ENCODE results near the gene BEND2.
"Not testable (repeated sequence)": the region's sequence is repeated elsewhere in the genome, so short reads cannot be mapped to it uniquely, and the experiment has no call there.

The BEND2 gene

DNA sequence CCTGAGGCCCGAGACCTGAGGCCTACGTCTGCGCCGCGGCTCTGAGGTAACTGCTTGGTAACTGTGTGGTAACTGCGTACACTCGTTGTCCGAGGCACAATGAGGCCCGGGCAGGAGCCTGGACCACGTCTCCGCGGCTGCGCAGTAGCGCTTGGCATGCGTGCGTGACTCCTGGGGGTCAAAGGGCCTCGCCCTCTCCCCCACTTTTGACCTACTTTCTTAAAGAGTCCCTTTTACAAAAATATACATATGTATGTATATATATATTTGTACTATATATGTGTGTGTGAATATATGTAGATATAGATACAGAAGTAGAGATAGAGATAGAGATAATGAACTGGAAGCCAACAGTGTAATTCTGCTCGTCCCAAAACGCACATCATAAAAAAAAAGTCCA lies at the start of gene BEND2:
Gene BEND2 (minus strand): TSS at position 101 of the 400 bp plus-strand sequence. CDS start 136 bp downstream, outside the sequence.
- DNase-seq, result no peak

DNA sequence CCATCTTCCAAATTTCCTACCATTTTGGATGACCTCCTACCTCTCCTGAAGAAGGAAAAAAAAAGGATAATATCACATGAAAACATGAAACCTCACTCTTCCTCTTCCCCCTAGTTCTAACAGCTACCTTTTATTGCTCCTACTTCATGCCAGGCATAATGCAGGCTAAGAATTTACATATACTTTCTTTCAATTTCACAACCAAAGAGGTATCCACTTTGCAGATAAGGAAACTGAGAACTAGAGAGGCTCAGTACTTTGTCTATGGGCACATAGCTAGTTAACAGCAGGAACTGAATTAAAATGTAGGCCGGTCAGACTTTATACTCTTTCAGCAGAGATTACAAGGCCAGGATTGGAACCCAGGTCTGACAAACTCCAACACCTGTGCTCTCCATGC lies 34.4 kb upstream of the BEND2 start:
- DNase-seq, result no peak

DNA sequence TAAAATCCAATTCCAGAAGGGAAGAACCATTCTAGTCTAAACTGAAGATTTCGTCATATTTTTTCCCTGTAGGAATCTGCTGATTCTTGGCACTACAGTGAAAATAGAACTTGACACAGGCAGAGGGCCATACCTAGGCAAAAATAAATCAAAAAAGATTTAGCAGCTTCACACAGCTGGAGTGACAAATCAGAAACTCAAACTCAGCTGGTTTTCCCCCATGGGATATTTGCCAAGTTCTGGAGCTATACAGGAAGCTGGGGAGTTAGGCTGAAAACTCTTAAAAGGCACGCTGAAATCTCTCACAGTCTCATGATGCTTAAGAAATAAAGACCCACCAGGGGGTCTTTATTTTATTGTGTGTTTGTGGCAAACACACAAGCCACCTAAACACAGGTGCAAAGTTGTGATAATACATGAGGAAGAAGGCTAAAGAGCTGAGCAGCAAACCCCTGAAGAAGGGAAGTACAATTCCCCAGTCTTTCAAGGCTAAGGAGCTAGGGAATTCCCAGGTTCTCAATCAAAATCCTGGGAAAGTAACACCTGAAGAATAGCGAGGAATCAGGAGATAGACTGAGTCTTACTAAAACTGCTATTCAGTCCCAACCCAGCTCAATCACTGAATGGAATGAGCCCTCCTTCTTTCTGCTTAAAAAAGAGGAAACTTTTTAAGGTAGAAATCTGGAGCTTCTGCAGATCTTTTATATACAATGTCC lies 32.1 kb upstream of the BEND2 start:
- DNase-seq, result no peak

DNA sequence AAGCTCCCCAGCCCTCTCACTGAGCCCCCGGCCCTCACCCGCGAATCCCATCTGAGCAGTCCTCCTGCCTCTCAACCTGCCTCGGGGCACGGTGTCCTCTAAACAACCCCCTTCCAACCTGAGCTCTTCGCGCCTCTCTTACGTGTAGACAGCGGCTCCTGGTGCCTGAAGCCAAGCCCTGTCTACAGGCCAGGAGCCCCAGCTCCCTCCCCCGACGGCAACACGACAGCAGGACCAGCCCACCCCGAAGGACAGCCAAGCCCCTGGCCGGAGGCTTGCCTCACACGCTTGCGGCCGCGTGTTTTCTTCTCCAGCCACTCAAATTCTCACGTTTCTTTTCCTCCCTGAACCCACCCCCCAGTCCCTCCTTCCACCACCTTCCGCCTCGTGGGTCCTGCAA lies 9.0 kb upstream of the BEND2 start:
- not testable (repeated sequence) for DNase-seq

DNA sequence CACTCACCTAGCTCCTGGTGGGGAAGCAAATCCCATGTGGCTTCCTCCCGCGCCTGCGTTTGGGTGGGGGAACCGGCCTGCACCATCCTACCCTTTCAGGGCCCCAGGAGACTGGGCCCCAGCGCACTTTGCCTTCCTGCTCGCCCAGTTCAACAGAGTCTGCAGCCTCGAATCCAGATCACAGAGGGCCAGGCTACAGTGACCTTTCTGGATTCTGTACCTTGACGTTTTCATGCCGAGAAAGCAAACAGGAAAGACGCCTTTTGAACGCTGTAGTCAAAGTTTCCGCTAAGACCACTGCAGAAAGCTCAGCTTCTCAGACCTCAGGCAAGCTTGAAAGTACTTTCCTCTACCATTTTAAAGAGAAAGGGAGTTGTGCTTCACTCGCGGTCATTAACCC lies 7.4 kb upstream of the BEND2 start:
- DNase-seq, result no peak

DNA sequence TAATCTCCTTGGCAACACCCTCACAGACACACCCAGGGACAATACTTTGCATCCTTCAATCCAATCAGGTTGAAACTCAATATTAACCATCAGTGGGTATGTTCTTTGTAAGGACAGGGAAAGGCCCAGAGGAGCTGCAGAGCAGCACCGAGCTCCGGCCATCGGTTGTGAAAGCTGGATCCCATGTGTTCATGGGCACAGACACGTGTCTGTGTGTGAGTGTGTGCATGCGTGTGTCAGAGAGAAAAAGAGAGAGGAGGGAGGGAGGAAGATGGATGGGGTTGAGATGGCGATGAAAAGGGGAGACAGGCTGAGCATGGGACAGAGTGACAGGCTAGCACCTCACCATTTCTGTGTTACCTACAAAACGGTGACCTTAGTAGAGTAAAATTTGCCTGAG lies 6.8 kb upstream of the BEND2 start:
- DNase-seq, result no peak

DNA sequence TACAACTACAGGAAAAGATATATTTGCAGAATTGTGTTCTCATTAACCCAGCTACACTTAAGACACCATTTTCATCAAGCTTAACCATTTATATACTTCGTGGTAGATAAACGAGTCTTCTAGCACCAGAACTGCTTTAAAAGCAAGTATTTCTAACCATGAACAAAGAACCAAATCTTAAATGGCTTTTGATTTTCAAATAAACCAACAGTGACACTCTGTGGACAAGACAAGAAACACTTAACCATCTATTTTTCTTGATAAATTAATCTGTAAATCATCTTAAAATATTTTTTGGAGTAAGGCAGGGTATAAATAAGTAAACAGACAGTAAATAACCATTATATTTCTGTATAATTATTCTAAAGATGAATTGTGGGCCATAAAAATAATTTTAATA lies 10.2 kb downstream of the BEND2 start:
- no peak for DNase-seq

DNA sequence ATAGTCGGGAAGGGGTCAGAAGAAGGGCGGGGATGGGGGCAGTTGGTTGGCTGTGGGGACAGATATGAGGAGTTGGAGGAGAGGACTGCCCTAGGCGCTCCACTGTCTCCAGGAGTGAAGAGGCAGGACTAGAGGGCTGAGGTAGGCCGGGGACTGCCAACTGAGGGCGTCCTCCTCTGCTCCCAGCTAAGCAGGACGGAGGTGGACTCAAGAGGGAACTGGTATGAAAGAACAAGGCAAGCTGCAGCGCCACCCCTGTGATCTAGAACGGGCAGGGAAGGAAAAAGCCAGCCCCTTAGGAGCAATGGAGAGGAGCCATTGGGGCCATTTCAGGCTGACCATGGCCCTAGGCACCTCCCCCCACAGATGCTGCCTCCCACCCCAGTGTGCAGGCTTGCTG lies 14.0 kb downstream of the BEND2 start:
- DNase-seq, result no peak

DNA sequence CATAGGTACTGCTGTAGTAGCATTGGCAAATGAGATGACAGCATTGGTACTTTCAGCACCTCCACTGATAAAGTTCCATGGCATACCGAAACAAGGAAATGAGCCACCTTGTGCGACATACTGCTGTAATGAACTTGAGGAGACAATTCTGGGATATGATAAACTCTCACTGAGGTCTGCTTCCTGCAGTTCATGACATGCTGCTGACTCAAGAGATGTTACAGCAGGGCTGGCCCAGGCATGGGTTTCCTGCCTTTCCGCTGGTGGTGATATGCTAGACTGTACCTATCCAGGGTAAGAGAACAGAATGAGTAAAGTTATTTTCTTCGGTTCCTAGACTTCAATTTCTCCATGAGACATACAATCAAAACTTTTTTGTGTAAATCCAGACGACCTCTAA lies 17.1 kb downstream of the BEND2 start:
- no peak for DNase-seq

DNA sequence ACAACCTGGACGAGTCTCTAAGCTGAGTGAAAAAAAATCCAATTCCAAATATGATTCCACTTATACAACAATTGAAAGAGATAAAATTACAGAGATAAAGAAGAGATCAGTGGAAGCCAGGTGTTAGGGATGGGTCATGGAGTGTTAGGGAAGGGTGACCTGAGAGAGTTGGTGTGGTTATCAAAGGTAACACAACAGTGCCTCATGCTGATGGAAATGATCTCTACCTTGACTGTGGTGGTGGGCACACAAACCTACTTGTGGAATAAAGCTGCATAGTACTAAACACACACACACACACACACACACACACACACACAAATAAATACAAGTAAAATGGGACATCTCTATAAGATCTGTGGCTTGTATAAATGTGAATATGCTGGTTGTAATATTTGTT lies 26.0 kb downstream of the BEND2 start:
- DNase-seq, result no peak

DNA sequence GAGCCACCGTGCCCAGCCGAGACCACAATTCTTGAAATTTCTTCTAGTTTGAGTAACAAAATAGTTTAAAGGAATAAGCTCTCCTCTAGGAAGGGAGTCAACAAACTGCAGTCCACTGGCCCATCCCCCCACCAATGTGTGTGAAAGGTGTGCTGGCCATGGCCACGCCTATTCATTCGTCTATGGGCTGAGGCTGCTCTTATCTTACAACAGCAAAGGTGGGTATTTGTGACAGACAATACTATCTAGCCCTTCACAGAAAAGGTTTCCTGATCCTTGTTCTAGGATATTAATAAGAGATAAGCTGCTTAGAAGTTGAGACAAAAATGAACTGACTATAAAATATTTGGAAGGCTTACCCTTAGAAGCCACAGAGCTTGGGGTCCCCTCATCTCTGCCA lies 41.2 kb downstream of the BEND2 start:
- no peak for DNase-seq

DNA sequence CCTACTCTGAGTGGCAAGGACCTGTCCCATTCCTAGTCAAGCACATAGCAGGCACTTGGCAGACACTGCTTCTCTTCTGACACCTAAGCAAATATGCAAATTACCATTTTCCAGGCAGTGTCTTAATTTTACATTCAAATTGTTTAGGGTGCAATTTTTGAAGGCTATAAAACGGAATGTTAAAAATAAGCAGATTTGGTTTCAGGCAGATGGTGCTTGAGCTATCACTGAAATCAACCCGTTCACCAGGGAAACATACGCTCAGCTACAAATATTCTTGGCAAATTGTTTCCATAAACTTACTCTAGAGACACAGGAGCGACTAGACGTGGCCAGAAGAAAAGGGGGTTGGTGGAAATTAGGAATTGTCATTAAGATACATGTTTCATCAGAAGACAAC lies 45.7 kb downstream of the BEND2 start:
- DNase-seq, result no peak

DNA sequence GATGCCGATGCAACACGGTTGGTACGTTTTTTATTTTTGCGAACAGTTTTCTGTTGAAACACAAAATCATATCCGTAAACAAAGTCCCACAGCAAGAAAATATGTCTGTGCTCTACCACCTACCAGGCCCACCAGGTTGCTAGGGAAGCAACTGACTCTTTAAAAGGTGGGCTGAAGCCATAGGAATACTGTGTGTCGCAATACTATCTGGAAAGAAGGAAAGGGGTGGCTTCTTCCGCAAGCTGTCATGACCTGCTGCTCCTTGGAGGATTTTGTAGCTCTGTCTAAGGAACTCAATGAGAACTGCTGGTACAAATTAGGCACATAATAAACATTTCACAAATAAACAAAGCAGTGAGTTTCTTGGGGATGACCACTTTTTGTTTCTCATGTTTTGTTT lies 46.5 kb downstream of the BEND2 start:
- DNase-seq, result no peak

DNA sequence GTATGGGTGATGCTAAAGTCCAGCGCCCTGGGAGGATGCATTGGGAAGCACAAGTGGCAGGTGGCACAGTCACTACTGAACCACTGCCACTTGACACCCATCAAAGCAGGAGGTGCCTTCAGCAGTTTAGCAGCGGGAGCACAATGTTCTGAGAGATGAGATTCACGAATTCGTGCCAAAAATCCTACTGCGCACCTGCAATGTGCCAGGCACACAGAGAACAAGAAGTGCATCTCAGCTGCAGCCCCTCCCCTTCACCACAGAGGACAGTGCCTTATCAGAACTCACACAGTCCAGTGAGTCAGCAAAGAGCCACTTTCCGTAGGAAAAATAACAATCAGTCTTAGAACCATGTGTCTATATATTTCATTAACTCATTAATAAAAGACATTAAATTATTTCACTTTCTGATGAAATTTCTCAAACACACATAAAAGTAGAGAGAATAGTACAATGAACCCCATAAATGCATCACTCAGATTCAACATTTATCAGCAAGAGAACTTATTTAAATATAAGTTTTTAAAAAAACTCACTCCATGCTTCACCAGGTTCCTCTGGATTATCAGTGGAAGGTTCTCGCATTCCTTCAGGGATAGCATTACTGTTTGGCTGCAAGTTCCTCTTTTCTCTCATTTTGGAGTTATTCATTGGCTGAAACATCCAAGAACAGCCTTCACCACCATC lies 47.0 kb downstream of the BEND2 start:
- DNase-seq, result no peak

DNA sequence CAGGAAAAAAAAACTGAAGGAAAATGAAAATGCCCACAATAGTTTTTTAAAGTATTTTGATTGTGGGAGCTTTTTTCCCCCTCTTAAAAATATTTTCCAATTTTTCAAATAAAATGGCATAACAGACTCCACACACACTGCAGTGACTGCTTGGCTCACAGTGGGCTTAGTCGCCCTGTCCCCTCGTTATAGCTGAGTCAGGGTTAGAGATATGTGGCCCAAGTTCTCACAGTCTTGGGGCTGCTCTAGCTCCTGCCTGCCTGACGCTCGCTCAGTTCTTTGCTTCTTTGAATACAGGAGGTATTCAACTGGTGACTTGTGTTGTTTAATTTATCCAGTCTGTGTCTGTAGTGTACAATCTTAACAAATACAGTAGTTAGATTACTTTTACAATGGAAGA lies 47.7 kb downstream of the BEND2 start:
- no peak for DNase-seq

DNA sequence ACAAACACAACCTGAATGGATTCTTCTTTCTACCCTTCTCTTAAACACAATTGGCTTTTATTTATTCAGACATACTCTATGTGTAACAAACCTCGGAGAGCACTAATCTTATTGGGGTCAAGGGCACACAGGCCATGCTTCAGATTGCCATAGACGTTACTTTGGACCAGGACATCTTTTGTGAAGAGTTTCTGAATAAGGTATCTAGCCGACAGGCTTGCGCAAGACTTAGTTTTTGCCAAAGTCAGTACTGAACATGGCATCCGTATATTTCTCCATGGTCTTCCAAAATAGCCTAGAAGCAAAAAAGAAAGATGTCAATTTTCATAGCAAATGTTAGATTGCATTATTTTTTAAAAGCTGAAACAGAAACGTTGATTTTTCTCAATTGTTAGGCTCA lies 49.8 kb downstream of the BEND2 start:
- no peak for DNase-seq

DNA sequence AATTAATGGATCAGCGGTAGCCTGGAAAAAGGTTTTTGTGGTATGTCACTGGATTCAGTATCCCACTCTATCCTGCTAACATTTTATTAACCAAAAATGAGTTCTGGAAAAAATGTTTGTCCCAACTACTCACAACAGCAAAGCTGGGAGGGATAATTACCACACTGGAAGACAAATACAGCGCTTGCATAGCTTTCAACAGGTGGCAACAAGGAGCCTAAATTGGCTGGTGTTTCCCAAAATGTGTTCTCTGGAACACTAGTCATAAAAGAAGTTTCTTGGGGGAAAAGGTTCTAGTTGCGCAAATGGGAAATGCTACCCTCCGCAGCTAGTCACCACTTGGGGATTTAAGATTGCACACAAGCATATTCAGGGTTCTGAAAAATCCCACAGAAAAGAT lies 54.6 kb downstream of the BEND2 start:
- no peak for DNase-seq

DNA sequence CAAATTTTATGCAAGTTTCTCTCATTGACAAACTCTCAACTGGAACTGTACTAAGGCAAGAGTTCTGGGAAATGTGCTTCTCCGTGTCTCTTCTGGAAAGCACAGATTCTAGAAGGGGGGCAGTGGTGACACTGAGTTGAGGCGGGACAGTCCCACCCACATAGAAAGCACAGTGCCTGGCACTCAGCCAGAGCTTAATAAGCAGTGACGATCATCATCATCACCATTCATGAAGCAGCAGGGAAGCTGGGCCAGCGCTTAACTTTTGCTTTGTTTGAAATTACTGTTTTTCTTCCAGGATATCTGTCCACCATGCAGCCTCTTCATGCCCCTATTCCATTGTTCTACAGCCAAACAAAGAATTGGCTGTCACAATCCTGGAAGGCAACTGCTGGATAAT lies 60.3 kb downstream of the BEND2 start:
- DNase-seq, result no peak

DNA sequence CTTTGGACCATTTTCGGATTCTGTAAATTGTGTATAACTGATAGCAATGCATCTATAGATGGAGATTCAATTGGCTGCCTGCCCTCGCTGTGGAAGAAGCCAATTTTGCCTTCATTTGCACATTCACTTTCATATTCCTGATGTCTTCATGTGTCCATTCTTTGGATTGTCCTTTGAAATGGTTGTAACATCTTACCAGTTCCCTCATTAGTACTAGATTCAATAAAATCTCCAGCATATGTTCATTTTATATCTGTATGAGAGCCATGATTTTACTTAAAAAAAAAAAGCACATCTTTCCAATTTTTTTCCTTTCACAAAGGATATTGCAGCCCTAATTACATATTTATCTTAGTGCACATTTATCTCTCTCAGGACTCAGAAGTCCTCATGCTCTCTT lies 61.7 kb downstream of the BEND2 start:
- no peak for DNase-seq

DNA sequence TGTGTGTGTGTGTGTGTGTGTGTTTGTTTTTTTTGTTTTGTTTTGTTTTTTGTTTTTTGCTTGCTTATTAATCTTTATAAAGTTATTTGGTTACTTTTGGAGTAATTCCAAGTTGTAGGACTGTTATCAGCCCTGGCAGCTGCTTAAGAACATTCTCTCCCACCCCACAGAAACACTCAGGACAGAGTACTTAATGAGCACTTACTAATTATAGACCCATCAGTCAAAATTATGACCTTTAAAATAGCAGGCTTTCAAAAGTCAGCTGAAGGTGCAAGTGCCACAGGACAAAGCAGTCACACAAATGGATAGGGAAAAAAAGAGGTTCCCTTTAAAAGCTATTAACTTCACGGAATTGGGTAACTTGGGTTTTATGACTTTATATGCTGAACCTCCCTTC lies 69.0 kb downstream of the BEND2 start:
- DNase-seq, result no peak

DNA sequence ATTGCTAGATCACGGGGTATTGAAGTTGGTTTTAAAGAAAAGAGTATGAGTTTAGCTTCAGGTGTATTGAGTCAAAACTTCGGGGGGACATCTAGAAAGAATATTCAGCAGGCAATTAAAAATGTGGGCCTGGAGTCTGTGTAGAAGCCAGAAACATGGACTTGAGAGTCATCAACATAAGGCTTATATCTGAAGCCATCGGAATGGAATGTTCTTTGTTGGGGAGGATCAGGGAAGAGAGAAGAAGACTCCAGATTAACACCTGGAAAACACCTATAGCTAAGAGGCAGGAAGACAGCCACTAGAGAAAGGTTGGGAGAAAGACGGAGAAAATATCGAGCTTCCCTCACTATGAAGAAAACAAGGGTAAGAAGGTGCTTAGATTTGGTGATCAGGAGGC lies 69.5 kb downstream of the BEND2 start:
- DNase-seq, result no peak

DNA sequence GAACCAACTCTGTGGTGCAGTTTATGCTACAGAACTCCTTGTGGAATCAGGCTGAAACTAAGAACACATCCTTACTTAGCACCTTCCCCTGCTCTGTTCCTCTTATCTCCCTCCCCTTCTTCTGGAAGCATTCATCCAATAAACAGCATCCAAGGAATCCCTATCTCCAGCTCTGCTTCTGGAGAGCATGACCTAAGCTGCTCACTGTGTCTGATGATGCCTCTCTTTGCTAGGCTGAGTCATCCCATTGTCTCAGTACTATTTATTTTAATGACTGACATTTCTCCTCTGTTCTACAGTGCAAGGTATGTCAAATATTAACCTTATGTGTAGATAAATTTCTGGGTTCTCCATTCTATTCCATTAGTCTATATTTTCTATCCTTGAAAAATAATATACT lies 71.2 kb downstream of the BEND2 start:
- DNase-seq, result no peak

DNA sequence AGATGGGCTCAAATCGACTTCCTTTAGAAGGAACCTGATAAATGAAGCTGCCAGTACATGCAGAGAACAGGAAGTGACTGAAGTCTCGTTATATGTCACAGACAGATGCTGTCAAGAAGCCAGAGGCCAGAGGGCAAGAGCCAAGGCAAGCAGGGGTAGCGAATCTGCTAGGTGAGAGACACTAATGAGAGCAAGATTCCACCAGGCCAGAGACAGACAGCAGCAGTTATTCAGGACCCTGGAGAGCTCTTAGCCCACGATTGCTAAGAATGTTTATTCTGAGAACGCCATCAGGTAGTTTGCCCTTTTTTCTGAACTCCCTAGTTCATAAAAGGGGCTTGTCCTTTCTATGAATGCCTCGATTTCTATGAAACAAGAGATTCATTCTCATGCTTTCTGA lies 73.7 kb downstream of the BEND2 start:
- DNase-seq, result no peak

DNA sequence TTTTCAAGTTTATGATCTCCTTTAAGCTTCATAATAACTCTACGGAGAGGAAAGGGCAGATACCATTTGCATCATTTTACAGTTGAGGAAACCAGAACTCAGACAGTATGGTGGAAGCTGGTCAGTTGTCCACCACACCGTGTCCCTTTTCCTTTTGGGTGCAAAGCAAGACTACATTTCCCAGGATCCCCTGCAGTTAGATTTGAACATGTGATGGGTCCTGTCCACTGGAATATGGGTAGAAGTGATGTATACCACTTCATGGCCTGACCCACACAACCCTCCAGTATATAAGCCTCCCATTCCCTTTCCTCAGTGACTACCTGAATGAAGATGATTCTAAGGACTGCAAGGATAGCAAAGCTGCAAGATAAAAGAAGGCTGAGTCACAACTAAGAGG lies 74.7 kb downstream of the BEND2 start:
- no peak for DNase-seq

DNA sequence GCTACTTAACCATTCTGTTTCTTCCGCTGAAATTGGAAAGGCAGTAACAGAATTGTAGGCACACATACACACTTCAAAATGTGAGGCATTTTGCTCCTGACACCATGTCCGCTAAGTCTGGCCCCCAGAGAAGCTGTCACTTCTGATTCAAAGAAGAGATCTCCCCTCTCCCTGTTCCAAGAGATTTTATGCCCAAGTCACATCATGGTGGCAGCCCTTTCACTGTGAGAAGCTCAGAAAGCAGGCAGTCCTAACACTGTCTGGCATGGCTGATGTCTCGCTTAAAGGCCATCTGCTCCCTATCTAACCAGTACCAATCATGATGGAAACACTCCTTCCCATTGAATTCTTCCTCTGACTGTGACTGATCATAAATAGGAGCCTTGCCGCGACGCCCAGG lies 83.9 kb downstream of the BEND2 start:
- DNase-seq, result no peak
